Panc1 (cell line): ENCODE results near the gene FZD7. TPM values are rescaled to one million over a fixed set of nuclear protein-coding genes. Genes with fewer than 3 reads are reported as not detected.
A peak's percentile ranks its signal among the peaks of the same experiment; 100 is the strongest.

ENCODE experiments used
- ATAC-seq: fragments of 200-7000 bp; cut with Tn5 transposase; 2 replicates; pipeline ENCODE4 v1.9.1; 2020; ENCODE audit warnings: mild to moderate bottlenecking, moderate library complexity
- BruUV-seq: library from RNA; stranded (reverse); fragments of 400-500 nt; replicated peaks from 2 replicates; lab custom pipeline; 2021; lab: Mats Ljungman, UMichigan
- CTCF ChIA-PET: fragments of 300-600 bp; sonication (Branson Sonifier 250); formaldehyde crosslinking; loops from one replicate; lab custom pipeline; 2022; ENCODE audit warnings: antibody characterized with exemption; lab: Charles Lee
- POLR2A ChIA-PET: fragments of 300-600 bp; sonication (Branson Sonifier 250); formaldehyde crosslinking; loops from one replicate; lab custom pipeline; 2022; ENCODE audit warnings: antibody characterized with exemption; lab: Charles Lee
- DNase-seq: peaks from one replicate; pipeline ENCODE4 v3.0.0-alpha.2; 2010; ENCODE audit warnings: low read depth, low spot score
- H3K27ac ChIP-seq: 2 replicates; pipeline ENCODE4 v1.5.1; 2011; ENCODE audit warnings: mild to moderate bottlenecking, low read length, inconsistent platforms
- H3K27me3 ChIP-seq: fragments of 200-500 bp; sonication (Bioruptor generic); 2 replicates; pipeline ENCODE4 v1.6.0; 2014; ENCODE audit warnings: low read length, inconsistent platforms; ENCODE audit not compliant: control insufficient read depth, insufficient read depth
- H3K36me3 ChIP-seq: fragments of 200-500 bp; sonication (Bioruptor generic); 2 replicates; pipeline ENCODE4 v1.5.1; 2014; ENCODE audit warnings: inconsistent platforms, mild to moderate bottlenecking, low read length, moderate library complexity; ENCODE audit not compliant: control insufficient read depth, insufficient read depth
- H3K4me1 ChIP-seq: 2 replicates; pipeline ENCODE4 v1.5.1; 2011; ENCODE audit warnings: inconsistent platforms, mild to moderate bottlenecking, low read length, moderate library complexity; ENCODE audit not compliant: control insufficient read depth, insufficient read depth
- H3K4me3 ChIP-seq, 2 experiments: 2 replicates each; pipeline ENCODE4 v1.5.1; 2011 to 2012; ENCODE audit warnings: low read depth in 2 of 2, low read length in 2 of 2, mild to moderate bottlenecking in 2 of 2, inconsistent platforms in 1 of 2, moderate library complexity in 1 of 2
- H3K9me3 ChIP-seq: fragments of 200-500 bp; sonication (Bioruptor generic); 2 replicates; pipeline ENCODE4 v1.5.1; 2014; ENCODE audit warnings: low read depth, mild to moderate bottlenecking, inconsistent platforms, low read length, moderate library complexity; ENCODE audit not compliant: control insufficient read depth, insufficient read depth
- CTCF ChIP-seq: fragments of 450-650 bp; IDR thresholded peaks from 2 replicates; pipeline ENCODE4 v1.5.1; 2017; ENCODE audit warnings: mild to moderate bottlenecking
- POLR2AphosphoS5 ChIP-seq: IDR thresholded peaks from 2 replicates; pipeline ENCODE4 v1.6.1; 2012; ENCODE audit warnings: mild to moderate bottlenecking, low read depth, low read length, moderate library complexity
- REST ChIP-seq, 2 experiments: IDR thresholded peaks; 2 replicates each; pipeline ENCODE4 v1.6.1; 2011 to 2012; ENCODE audit warnings: low read depth in 2 of 2, control low read depth in 1 of 2, low read length in 1 of 2, mild to moderate bottlenecking in 1 of 2, moderate library complexity in 1 of 2; ENCODE audit not compliant: insufficient read depth in 1 of 2
- SIN3A ChIP-seq: IDR thresholded peaks from 2 replicates; pipeline ENCODE4 v1.6.1; 2012; ENCODE audit warnings: low read depth, mild to moderate bottlenecking, low read length, moderate library complexity, borderline replicate concordance; ENCODE audit not compliant: insufficient read depth
- TCF7L2 ChIP-seq: IDR thresholded peaks from 2 replicates; pipeline ENCODE4 v1.6.1; 2011; ENCODE audit warnings: mild to moderate bottlenecking, low read depth, low read length, inconsistent platforms
- in situ Hi-C: cut with HindIII; loops from 2 replicates; pipeline ENCODE4 v1.10.0; 2016; ENCODE audit warnings: low sequenced_read_pairs, low pct_unique_long_range_greater_than_20kb
- intact Hi-C: fragments of 100-400 bp; cut with micrococcal nuclease; formaldehyde crosslinking; loops from one replicate; pipeline ENCODE4 v1.10.0; 2022; ENCODE audit not compliant: unreplicated experiment
- total RNA-seq: library from RNA; stranded (reverse); gene quantifications from one replicate; pipeline ENCODE4 v1.2.1, GENCODE V29; 2021; ENCODE audit not compliant: unreplicated experiment

FZD7 gene
- total RNA-seq, 1 experiment from 2014 or later: 38.1 TPM

- Histone ChIP-seq H3K36me3 (no peaks in the 10 kb centered on the region; the same call in 1 of the 2 replicates), H3K4me3 (peak overlapping the region; percentile 65 to 66), H3K9me3 (no peaks in the 10 kb centered on the region), H3K27ac (peak overlapping the region; percentile 35; the same call in 1 of the 2 replicates), H3K27me3 (no peaks in the 10 kb centered on the region), H3K4me1 (peaks cover 36% of the 10 kb centered on the region)
- peak; percentile 73 for TF ChIP-seq CTCF
- TF ChIP-seq SIN3A: no peak
- ChIA-PET POLR2A (no interaction called here), CTCF (interaction anchor here (0.6 kb wide), 1 partner anchor 16 kb away, joined by 3 read pairs; no protein-coding TSS in a partner anchor)
- intact Hi-C loops: loop anchor here (2.0 to 10.0 kb wide), 3 partner anchors 143 to 241 kb away; no protein-coding TSS in a partner anchor
- ATAC-seq (no peak), DNase-seq (no peak)
- in situ Hi-C loops: no loop called here
- BruUV-seq: no TSS peak
Observed at GRCh38 chr2:202035089-202035940, 1.7 kb downstream of the FZD7 start.

- no peaks in the 10 kb centered on the region for H3K27me3 ChIP-seq
- peak overlapping the region; percentile 76; the same call in 1 of the 2 replicates for H3K27ac ChIP-seq
- TF ChIP-seq SIN3A (no peak), CTCF (no peak), TCF7L2 (no peak)
- peaks cover 42% of the 10 kb centered on the region for H3K4me1 ChIP-seq
- intact Hi-C loops (loop anchor here (2.0 to 10.0 kb wide), 3 partner anchors 143 to 241 kb away; no protein-coding TSS in a partner anchor), in situ Hi-C loops (no loop called here)
- DNase-seq: no peak
- POLR2A ChIA-PET: no interaction called here
- H3K4me3 ChIP-seq: peak overlapping the region in 1 of 2 experiments; percentile 65; a peak in 2 of 4 replicates
- no peaks in the 10 kb centered on the region; the same call in 1 of the 2 replicates for H3K36me3 ChIP-seq
- CTCF ChIA-PET: interaction anchor here (0.6 kb wide), 1 partner anchor 17 kb away, joined by 3 read pairs; no protein-coding TSS in a partner anchor
- BruUV-seq: no TSS peak
- H3K9me3 ChIP-seq: no peaks in the 10 kb centered on the region
- no peak for ATAC-seq
Observed at GRCh38 chr2:202035941-202036372, 2.3 kb downstream of the FZD7 start.

- no peak for ATAC-seq
Observed at GRCh38 chr2:202036601-202037037, 3.0 kb downstream of the FZD7 start.

More at GRCh38 chr2:202036601-202037037, 3.0 kb downstream of the FZD7 start:
- Histone ChIP-seq H3K4me3 (peak overlapping the region; percentile 38 to 65), H3K4me1 (peaks cover 40% of the 10 kb centered on the region), H3K9me3 (no peaks in the 10 kb centered on the region), H3K27ac (peak overlapping the region; percentile 76), H3K36me3 (no peaks in the 10 kb centered on the region; the same call in 1 of the 2 replicates), H3K27me3 (no peaks in the 10 kb centered on the region)
- BruUV-seq: no TSS peak
- ChIA-PET CTCF (no interaction called here), POLR2A (no interaction called here)
- intact Hi-C loops (loop anchor here (10.0 kb wide), 2 partner anchors 172 to 242 kb away; no protein-coding TSS in a partner anchor), in situ Hi-C loops (no loop called here)
- no peak for DNase-seq
- TF ChIP-seq SIN3A: no peak
- TF ChIP-seq POLR2AphosphoS5: no peak; the same call in 1 of the 2 replicates
- TF ChIP-seq REST (IDR thresholded peaks at IDR 0.05; ENCODE audit: insufficient read depth in 1 of 2, low read depth in 2 of 2, low read length in 1 of 2): no peak
- TF ChIP-seq TCF7L2: no peak
- no peak for TF ChIP-seq CTCF
